HG03571 (cell line): ENCODE data around the gene LCN10.
"Not testable (repeated sequence)": the region's sequence is repeated elsewhere in the genome, so short reads cannot be mapped to it uniquely, and the experiment has no call there.

ENCODE experiments used
- ATAC-seq: cut with Tn5 transposase; IDR thresholded peaks from one replicate; pipeline ENCODE4 v1.9.1; 2021; ENCODE audit not compliant: unreplicated experiment

LCN10 gene

DNA sequence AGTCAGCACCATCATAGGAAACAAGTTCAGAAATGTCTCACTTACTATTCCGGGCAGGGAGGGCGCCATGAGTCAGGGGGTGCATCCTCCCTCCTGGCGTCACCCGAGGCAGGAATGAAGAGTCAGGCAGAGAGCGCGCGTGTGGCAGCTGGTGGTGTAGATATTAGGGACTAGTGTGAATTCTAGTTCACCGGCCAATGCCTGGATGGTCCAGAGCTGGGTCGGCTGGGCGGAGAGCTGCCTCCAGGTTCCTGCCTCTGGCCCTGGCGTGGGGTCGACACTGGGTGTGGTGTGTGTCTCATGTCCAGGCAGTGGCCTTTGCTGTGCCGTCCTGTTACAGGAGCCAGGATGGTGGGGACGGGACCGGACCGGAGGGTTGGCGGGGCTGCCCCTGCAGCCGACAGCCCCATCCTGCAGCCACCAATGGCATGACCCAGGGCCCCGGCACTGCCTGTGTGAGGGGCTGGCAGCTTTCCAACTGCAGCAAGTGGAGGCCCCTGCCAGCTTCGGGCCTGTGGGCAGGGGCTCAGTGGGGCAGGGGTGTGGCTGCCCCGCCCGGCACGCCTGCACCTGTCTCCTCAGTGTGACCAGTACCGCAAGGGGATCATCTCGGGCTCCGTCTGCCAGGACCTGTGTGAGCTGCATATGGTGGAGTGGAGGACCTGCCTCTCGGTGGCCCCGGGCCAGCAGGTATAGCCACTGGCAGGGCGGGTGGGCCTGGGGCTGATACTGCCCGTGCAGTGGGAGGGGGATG lies 21.2 kb downstream of the LCN10 start:
- ATAC-seq = no peak

DNA sequence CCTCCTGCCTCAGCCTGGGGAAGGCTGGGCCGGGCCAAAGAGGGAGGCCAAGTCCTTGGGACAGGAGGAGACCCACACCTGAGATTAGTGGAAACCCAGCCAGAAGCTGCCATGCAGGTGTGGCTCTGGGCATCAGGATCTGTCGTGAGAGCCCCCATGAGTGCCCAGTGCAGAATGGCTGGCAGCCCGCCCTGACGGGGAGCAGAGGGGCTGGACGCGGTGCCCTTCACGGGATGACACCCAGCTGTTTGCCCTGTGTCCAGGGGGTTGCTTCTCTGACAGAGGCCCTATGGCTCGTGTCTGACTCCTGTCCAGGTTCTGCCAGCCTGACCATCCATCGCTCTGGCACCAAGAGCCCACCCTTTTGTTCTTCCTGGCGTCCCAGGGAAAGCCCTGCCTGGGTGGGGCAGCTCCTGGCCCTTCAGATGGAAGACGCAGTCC lies 21.8 kb downstream of the LCN10 start:
- ATAC-seq = no peak

DNA sequence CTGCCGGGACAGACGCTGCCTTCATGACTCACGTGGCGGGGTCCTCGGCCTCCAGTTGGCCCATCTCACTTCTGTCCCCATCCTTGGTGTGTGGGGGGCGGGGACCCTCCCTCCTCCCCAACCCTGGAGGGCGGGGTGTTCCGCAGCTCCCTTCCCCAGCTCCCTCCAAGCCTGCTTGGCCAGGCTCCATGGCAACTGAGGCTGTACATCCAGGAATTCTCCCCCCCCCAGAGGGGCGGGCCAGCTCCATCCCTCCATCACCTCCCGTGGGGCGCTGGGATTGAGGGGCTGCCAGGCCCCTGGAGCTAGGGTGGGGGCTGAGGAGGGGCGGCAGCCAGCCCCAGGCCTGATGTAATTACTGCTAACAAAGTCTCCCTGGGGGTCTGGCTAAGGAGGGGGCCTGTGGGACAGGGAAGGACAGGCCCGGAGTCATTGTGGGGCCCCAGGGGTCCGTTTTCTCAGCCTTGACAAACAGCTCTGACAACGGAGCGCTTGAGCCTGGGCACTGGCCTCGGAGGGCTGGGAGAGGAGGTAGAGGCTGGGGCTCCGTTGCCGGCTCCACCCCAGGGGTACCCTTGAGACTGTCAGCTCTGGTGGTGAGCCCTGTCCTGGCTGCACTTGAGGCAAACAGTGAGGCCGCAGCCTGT lies 22.4 kb downstream of the LCN10 start:
- ATAC-seq = no peak

DNA sequence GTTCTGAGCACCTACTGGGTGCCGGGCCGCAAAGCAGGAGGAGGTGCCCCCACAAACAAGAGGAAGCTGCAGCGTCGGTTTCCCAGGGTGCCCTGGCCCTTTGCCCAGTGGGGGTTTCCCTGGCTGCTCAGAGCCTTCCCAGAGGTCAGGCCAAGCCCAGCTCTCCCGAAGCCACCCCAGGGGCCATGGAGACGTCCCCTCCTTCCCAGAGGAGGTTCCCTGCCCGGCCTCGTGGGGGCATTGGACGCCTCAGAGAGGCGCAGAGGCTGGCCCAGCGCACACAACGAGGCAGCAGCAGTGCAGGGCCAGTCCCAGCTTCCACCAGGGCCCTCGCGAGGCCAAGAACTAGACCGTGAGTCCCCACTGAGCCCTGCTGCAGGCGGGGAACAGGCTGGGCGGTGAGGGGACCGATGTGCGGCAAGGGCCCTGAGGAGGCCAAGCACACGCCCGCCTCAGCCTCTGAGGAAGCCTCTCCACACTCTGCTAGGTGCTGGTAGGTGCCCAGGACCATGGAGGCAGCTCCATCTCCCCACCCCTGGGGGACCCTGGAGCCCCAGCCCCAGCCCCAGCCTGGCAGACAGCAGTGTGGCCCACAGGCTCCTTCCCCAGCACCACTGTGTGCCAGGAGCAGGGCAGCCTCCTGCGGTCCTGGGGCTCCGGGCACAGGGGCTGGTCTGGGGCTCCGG lies 23.4 kb downstream of the LCN10 start:
- no peak for ATAC-seq

DNA sequence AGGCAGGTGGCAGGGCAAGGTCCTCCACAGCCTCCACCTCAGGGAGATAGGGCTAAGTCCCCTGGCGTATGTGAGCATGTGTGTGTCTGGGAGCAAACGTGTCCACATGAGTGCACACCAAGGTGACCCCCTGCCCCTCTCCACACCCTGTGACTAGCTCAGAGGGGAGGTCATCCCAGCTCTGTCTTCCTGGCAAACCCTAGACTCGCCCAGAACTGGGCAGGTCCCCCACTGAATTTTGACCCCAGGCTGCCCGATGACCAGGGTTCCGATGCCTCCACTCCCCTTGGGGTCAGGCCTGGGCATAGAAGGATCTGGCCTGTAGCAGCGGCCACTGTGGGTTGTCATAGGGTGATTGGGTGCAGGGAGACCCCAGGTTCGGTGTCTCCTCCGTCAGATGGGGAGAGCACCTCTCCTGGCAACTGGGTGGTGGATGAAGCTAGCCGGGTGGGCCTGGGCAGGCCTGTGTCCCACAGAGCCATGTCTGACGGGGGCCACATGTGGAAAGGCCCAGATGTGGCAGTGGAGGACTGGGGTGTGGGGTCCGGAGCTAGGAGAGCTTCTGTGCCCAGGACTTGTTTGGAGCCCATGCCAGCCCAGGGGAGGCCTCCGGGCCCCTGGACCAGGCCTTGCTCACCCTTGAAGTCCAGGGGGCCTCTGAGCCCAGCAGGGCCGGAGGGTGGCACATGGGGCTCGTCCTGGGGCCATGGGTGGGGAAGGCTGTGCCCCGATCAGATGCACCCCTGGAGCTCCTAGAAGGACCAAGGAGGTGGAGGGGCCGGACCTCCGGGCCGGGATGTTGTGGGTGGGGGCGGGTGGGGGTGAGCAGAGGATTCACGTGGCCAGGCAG lies 24.2 kb downstream of the LCN10 start:
- ATAC-seq = no peak

DNA sequence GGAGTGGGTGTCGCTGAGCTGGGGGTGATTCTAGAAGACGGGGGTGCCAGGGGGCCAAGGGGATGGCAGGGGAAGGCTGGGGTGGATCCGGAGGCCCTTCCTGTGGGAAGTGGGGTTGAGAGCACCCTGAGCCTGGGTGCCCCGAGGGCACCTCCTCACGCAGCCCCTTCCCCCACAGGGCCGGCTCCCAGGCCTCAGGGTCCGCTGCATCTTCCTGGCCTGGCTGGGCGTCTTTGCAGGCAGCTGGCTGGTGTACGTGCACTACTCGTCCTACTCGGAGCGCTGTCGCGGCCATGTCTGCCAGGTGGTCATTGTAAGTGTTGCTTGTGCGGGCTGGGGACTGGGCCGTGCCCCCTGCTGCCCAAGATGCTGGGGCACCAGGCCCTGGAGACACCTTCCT lies 25.3 kb downstream of the LCN10 start:
- ATAC-seq = no peak

DNA sequence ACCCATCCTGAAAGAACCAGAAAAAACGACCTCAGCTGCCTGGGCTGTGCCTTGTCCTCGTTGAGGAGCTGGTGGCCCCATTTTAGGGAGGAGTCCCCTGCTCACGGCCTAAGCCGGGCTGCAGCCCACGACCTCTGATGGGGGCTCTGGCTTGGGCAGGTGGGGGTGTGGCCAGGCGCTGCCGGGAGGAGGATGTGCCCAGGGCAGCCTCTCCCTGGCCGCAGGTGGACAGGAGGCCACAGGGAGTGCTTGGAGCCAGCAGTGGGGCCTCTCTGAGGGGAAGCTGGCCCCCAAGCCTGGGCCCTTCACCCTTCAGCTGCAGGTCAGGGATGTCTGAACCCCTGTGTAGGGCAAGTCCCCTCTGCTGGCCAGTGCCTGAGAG lies 27.9 kb downstream of the LCN10 start:
- ATAC-seq = no peak

DNA sequence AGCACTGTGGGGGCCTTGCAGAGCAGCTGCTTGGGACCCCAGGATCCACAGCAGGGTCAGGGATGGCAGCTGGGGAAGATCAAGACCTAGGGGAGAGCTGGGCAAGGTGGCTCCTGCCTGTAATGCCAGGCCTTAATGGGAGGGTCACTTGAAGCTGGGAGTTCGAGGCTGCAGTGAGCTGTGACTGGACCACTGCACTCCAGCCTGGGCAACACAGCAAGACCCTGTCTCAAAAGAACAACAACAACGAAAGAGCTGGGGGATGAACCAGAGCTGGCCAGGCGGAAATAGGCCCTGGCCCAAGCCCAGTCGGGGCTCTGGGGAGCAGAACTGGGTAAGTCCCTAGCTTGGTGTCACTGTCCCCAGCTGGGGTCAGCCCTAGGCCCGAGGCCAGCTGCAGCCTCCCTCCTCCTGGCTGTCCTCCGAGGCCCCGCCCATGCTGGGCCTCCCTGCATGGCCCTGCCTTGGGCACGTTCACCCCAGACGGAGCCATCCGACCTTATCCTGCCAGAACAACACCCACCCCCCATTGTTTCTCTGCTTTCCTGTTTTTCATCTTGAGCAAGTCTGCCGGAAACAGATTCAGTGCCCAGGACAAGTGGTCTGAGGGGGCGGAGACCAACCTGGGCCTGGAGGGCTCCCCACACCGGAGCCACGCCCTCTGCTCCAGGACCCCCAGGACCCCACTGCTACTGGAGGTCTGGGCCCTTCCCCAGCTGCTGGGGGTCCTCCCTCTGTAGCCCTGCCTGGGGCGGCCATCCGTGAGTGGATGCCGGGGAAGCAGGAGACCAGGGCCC lies 28.4 kb downstream of the LCN10 start:
- ATAC-seq = no peak

DNA sequence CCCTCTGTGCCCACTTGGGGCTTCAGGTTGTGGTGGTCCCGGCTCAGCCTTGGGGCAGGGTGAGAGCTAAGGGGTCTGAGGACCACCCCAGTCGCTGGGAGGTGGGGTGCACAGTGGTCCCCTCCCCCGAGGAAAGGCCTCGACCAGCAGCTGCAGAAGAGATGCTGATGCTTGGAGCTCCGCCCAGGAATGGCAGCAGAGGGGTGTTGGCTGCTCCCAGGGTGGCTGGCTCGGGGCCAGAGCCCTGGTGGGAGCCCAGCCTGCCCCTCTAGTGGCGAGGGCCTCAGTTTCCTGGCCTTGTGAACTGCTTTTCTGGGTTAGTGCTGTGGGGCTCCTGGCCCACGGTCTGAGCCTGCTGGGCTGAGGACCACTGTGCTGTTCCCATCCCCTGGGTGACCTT lies 29.2 kb downstream of the LCN10 start:
- no peak for ATAC-seq

DNA sequence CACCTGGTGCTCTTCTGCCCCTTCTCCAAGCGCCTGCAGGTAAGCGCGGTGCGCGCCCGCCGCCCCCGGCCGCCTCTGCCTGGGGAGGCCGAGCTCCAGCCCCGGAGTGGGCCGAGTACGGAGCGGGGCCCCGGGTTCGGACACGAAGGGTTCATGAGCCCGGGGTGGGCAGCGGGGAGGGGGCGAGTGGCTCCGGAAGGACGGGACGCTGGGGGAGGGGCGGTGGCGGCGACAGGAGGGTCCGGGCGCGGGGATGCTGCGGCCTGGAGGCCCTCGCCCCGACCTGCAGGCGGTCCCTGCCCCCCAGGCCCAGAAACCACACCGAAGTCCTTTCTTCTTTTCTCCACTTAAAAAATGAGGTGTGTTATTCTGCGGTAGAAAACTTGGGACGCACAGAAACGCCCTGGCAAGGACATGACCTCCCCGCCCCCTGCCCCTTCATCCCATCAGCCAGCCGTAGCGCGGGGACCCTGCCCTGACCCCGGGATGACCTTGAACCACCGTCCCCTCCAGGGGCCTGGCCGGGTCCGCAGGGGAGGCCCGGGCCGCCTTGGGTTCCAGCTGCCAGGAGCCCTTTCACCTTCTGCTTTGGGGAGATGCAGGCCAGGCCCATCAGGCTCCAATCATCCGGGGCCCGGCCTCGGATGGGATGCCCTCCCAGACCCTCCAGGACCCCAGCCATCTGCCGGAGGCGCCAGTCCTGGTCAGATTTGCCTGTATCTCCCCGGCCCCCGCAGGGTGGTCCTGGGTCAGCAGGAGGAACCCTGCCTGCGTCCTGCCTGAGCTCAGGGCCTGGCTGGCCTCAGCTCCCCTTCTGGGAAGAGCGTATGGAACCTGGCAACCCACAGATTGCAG lies 29.8 kb downstream of the LCN10 start:
- no peak for ATAC-seq

DNA sequence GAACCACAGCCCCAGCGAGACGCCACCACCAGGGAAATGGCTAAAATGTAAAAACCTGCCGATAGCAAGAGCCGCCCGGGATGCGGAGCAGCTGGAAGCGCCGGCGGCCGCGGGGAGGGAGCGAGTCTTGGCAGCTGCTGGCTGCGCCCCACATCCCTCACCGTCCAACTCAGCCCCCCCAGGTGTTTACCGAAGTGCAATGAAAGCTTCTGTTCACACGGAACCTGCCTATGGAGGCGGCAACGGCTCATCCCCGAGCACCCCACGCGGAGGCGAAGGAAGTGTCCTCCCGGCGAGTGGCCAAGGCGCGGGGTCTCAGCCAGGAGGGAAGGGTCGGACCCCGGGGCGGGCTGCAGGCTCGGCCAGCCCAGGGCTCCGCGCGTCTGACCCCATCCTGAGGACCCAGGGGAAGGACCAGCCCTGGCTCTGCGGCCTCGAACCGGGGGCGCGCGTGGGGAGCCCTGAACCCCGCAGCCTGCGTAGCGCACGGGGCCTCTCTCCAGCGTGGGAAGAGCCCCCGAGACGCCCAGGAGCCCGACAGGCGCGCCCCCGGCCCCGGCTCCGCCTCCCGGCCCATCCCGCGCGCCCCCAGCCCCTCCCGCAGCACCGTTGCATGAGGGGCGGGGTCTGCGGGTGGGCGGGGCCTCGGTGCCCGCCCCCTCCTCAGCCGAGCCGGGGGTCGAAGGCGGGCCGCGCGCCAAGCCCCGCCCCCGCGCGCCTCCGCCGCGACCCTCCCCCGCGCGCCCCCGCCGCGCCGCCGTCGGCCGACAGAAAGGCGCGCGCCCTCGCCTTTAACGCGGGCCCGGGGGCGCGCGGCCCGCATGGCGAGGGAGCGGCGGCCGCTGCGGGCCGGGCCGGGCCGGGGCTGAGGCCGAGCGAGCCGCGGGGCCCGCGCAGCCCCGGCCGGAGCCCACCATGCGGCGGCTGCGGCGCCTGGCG lies 30.7 kb downstream of the LCN10 start, which contains the start of gene DIPK1B:
DIPK1B (plus strand) TSS at position 822 of the 939 bp plus-strand sequence; CDS start at position 916, 94 bp downstream.
- no peak for ATAC-seq

DNA sequence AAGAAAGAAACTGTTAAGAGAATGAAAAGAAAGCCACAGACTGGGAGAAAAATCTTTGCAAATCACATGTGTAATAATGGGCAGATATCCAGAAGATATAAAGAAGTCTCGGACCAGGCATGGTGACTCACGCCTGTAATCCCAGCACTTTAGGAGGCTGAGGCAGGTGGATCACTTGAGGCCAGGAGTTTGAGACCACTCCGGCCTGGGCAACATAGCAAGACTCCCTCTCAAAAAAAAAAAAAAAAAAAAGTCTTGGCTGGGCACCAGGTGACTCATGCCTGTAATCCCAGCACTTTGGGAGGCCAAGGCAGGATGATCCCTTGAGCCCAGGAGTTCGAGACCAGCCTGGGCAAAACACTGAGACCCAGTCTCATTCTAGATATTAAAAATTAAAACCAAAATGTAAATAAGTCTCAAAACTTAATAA lies 31.5 kb downstream of the LCN10 start:
- not testable (repeated sequence) for ATAC-seq

DNA sequence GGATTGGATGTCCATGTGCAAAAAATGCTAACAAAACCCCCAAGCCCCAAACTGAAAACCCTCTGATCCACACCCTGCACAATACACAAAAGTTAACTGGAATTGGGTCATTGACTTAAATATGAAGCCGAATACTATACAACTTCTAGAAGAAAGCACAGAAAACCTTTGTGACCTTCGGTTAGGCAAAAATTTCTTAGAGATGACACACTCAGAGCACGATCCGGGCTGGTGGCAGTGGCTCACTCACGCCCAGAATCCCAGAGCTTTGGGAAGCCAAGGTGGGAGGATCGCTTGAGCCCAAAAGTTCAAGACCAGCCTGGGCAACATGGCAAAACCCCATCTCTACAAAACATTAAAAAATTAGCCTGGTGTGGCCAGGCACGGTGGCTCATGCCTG lies 32.2 kb downstream of the LCN10 start:
- ATAC-seq = no peak

DNA sequence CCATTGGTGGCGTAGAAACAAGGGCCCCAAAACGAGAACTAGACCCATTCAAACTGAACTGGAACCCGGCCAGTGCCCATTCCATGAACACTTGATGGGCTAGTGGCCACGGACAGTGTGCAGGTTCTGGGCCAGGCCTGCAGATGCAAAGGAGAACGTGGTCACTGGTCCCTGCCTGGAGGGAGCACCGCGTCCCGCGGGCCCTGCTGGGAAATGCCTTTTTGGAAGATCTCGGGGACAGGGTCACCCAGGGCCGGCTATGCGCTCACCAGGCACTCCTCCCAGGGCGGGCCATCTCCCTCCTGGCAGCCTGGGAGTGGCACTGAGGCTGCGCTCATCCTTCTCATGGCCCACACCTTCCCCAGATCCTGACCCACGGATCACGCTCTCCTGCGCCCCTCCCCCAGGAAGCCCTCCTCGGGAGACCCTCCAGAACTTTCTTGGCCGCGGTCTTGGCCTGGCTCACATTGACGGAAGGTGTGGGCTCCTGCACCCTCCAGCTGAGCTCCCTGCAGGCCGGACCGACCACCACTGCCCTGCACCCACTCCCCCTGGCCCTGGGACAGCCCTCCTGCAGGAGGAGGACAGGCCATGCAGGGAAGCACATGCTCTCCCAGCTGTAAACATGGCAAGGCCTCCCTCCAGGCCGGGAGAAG lies 33.2 kb downstream of the LCN10 start:
- no peak for ATAC-seq

DNA sequence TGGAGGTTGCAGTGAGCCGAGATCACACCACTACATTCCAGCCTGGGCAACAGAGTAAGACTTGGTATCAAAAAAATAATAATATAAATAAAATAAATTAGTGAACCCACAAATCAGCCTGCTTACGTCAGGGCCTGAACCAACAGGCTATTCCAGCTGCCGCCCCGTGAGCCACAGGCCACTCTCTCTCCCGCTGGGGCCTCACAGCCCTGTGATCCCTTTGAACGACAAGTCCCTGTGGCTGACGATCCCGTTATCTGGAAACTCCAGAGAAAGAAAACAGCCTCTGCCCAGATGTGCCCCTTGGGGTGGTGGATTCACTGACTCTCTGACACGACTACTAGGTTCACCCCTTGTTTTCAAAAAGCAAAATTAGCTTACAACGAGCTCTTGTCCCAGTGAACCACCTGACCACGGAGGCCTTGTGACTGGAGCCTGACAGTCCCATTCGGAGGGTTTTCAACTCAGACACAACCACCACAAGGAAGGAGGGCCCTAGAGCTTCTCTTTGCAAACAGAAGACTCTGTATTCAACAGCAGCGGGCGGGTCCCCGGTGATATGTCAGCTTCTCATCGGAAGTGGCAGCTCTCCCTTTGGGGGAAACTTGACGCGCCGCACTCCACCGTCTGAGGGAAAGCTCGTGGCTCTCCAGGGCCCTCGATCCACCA lies 34.8 kb downstream of the LCN10 start:
- ATAC-seq = no peak

DNA sequence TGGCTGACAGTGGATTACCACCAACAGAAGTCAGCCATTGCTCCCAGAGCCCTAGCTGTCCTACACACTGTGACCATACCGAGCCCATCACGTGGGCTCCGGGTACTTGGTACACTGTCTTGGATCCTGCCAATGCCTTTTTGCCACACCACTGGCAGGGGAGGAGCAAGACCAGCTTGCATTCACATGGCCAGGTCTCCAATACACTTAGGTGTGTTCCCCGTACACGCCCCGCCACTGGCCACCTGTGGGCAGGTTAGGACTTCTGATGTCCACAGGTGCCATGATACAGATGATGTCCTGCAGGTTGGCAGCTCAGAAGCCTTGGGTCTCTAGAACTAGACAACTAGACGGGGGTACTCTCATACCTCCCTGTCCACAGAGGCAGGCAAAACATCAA lies 35.7 kb downstream of the LCN10 start:
- no peak for ATAC-seq

DNA sequence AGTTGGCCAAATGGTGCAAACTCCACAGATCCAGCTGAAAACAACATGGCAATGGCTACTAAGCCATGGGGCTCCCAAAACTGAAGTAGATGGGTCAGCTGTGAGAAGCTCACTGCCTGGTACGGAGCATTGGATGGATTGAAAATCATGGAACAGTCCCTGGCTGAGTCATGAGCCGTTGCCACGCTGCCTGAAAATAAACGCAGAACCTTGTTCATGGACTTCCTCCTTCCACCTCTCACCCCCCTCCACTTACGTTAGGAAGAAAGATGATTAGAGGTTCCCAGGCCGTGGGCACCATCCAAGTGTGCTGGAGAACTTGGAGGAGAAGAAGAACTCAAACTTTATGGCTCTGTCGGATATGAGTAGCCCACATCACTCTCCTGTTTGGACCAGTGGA lies 37.2 kb downstream of the LCN10 start:
- ATAC-seq = no peak
